Heart left ventricle (tissue), 16 donors: ENCODE results near the gene NDFIP1. TPM values are rescaled to one million over a fixed set of nuclear protein-coding genes. Genes with fewer than 3 reads are reported as not detected.
A peak's percentile ranks its signal among the peaks of the same experiment; 100 is the strongest.

Experiments
- ATAC-seq, 4 donors: fragments of 200-7000 bp; cut with Tn5 transposase; one replicate each; pipeline ENCODE4 v1.9.1; 2020 to 2022; ENCODE audit warnings: moderate library complexity in 4 of 4, mild to moderate bottlenecking in 3 of 4, moderate number of reproducible peaks in 1 of 4
- DNase-seq, 5 donors: peaks; one replicate each; pipeline ENCODE4 v3.0.0-alpha.2; 2020
- H3K27ac ChIP-seq, 12 donors: fragments of 200-600 bp; sonication (generic) in 4 of 12; one replicate each; pipeline versions ENCODE4 v1.5.0 to v1.8.0; 2016 to 2022; ENCODE audit warnings: mild to moderate bottlenecking in 2 of 12
- H3K27me3 ChIP-seq, 9 donors: fragments of 200-600 bp; sonication (generic) in 2 of 9; one replicate each; pipeline versions ENCODE4 v1.5.1 to v1.8.0; 2016 to 2022; ENCODE audit warnings: mild to moderate bottlenecking in 3 of 9
- H3K36me3 ChIP-seq, 9 donors: fragments of 200-600 bp; sonication (generic) in 2 of 9; one replicate each; pipeline versions ENCODE4 v1.5.0 to v1.8.0; 2018 to 2022; ENCODE audit warnings: mild to moderate bottlenecking in 2 of 9
- H3K4me1 ChIP-seq, 12 donors: fragments of 200-600 bp; sonication (generic) in 4 of 12; one replicate each; pipeline versions ENCODE4 v1.5.0 to v1.8.0; 2016 to 2022; ENCODE audit warnings: mild to moderate bottlenecking in 3 of 12
- H3K4me3 ChIP-seq, 12 donors: fragments of 200-600 bp; sonication (generic) in 4 of 12; one replicate each; pipeline versions ENCODE4 v1.5.0 to v1.8.0; 2017 to 2022; ENCODE audit warnings: mild to moderate bottlenecking in 9 of 12, moderate library complexity in 4 of 12
- H3K9me3 ChIP-seq, 12 donors: fragments of 200-600 bp; sonication (generic) in 4 of 12; one replicate each; pipeline versions ENCODE4 v1.5.0 to v1.8.0; 2016 to 2022; ENCODE audit warnings: mild to moderate bottlenecking in 1 of 12
- POLR2A ChIP-seq, 2 donors: fragments of 450-650 bp; IDR thresholded peaks; one replicate each; pipeline ENCODE4 v1.6.1; 2017; ENCODE audit warnings: antibody characterized with exemption in 2 of 2, mild to moderate bottlenecking in 2 of 2, moderate library complexity in 2 of 2
- WGBS, 4 donors: extraction: QIAGEN DNeasy Blood & Tissue Kit in 2 of 4; methylation state at CpG; one replicate each; pipeline versions ENCODE4 v1.1.5 to v1.1.7; 2013 to 2018; 5-methylcytosine and 5-hydroxymethylcytosine counted together
- intact Hi-C, 10 donors: fragments of 100-400 bp; cut with DNase I; formaldehyde crosslinking; loops; one replicate each; pipeline versions ENCODE4 v1.11.1 to v1.14.2; 2022
- polyA plus RNA-seq, 2 donors: library from polyadenylated mRNA; stranded (reverse); fragments of 200-250 nt; gene quantifications; one replicate each; pipeline ENCODE4 v1.2.3, GENCODE V29; 2013
- total RNA-seq, 9 donors: library from RNA; depleted of rRNA in 2 of 9; stranded (reverse); fragments of >200 nt in 2 of 9; fragmentation: NEBNext Ultra II Directional in 3 of 9; extraction: Animal tissue kit (Norgen Biotek cat#: 25700) in 3 of 9; gene quantifications; one replicate each; pipeline versions ENCODE4 v1.1.0 to v1.2.4, GENCODE V29; 2016 to 2023
- TF ChIP-seq, protein P1 (sequence below), 12 donors: fragments of 200-600 bp; sonication (generic) in 4 of 12; IDR thresholded peaks; one replicate each; pipeline versions ENCODE4 v1.5.0 to v1.8.0; 2018 to 2022; ENCODE audit warnings: antibody characterized with exemption in 12 of 12, mild to moderate bottlenecking in 5 of 12
- donor health status: ischemic (EF 13 %, LVEDD 7.1; RV severe dilation, severe dysfunction).
- donor health status: healthy with polysubstance abuse.
- donor health status: DM: no; HTN: yes; CAD: no.
- donor health status: DM: no; HTN: no; CAD: no.
- donor health status: ischemic (EF 25% LVEDD 6.9; RV normal size, moderate dysfunction).
- donor health status: ischemic (EF 25% LVEDD 5.7; RV mildly dilated, moderate dysfunction).
- donor health status: healthy.
- donor health status: DM: yes; HTN: yes; CAD: no.
- donor health status: ischemic (EF 35%, LVEDD 5.7; RV mildly dilated, moderate dysfunction).
- donor health status: nonischemic (EF 11% LVEDD 7.7; RV severe dilation, severe dysfunction).
- donor health status: DM: yes; HTN: yes; CAD: no.
- donor health status: PGD.
- donor health status: ischemic (EF 29% LVEDD 5.4; RV normal size, mild dysfunction).
- donor health status: nonischemic (EF 23%, LVEDD 6.1; RV moderate dilation, normal function).

The NDFIP1 gene
- total and polyA plus RNA-seq, 11 donors, result 26.6 to 69.3 (median 61.0) TPM

DNA sequence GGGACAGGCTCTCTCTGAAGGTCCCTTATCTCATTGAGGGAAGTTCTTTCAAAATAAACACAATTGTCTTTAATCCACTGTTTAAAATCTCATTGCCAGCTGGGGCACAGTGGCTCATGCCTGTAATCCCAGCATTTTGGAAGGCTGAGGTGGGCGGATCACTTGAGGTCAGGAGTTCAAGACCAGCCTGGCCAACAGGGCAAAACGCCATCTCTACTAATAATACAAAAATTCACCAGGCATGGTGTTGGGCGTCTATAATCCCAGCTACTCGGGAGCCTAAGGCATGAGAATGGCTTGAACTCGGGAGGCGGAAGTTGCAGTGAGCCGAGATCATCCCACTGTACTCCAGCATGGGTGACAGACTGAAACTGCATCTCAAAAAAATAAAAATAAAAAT, 8.3 kb upstream of the NDFIP1 start:
- Histone ChIP-seq H3K36me3 (no peaks in the 10 kb centered on the region), H3K27ac (no peak overlapping the region), H3K4me3 (no peak overlapping the region), H3K4me1 (peaks cover 0 to 11% (median 4%) of the 10 kb centered on the region in 12 donors), H3K9me3 (no peaks in the 10 kb centered on the region), H3K27me3 (no peaks in the 10 kb centered on the region)
- no peak for ATAC-seq
- intact Hi-C loops, result no loop called here
- 83 to 93% (median 92%) methylated on average over 7 of the region's 7 CpGs for WGBS, 4 donors
- TF ChIP-seq, protein P1, sequence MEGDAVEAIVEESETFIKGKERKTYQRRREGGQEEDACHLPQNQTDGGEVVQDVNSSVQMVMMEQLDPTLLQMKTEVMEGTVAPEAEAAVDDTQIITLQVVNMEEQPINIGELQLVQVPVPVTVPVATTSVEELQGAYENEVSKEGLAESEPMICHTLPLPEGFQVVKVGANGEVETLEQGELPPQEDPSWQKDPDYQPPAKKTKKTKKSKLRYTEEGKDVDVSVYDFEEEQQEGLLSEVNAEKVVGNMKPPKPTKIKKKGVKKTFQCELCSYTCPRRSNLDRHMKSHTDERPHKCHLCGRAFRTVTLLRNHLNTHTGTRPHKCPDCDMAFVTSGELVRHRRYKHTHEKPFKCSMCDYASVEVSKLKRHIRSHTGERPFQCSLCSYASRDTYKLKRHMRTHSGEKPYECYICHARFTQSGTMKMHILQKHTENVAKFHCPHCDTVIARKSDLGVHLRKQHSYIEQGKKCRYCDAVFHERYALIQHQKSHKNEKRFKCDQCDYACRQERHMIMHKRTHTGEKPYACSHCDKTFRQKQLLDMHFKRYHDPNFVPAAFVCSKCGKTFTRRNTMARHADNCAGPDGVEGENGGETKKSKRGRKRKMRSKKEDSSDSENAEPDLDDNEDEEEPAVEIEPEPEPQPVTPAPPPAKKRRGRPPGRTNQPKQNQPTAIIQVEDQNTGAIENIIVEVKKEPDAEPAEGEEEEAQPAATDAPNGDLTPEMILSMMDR (IDR thresholded peaks at IDR 0.05), result no peak
- TF ChIP-seq POLR2A (IDR thresholded peaks at IDR 0.05), result no peak
- no peak for DNase-seq

DNA sequence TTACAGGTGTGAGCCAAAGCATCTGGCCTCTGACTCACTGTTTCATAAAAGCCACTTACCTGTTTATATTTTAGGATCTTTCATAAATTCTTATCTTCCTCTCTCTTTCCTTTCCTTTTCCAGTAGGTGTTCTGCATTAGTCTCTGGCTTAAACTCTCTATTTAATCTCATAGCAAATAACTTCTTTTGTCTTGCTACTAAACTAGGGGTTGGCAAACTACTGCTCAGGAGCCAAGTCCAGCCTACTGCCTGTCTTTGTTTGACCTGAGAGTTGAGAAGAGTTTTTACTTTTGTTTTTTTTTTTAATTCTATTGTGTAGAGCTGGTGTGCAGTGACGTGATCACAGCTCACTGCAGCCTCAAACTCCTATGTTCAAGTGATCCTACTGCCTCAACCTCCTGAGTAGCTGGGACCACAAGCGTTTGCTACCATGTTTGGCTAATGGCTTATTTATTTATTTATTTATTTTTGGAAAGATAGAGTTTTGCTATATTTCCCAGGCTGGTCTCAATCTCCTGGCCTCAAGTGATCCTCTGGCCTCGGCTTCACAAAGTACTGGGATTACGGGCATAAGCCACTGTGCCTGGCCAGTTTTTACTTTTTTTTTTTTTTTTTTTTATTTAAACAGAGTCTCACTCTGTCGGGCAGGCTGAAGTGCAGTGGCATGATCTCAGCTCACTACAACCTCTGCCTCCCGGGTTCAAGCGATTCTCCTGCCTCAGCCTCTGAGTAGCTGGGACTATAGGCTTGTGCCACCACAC, 5.4 kb upstream of the NDFIP1 start:
- Histone ChIP-seq H3K4me1 (peaks cover 0 to 19% (median 4%) of the 10 kb centered on the region in 12 donors), H3K27ac (no peak overlapping the region), H3K9me3 (no peaks in the 10 kb centered on the region), H3K36me3 (no peaks in the 10 kb centered on the region), H3K27me3 (no peaks in the 10 kb centered on the region), H3K4me3 (no peak overlapping the region)
- intact Hi-C loops, result no loop called here
- TF ChIP-seq, protein P1 (IDR thresholded peaks at IDR 0.05), result no peak
- no peak for TF ChIP-seq POLR2A (IDR thresholded peaks at IDR 0.05)
- 92 to 93% (median 92%) methylated on average over 7 of the region's 7 CpGs for WGBS, 4 donors
- no peak for ATAC-seq
- no peak for DNase-seq

DNA sequence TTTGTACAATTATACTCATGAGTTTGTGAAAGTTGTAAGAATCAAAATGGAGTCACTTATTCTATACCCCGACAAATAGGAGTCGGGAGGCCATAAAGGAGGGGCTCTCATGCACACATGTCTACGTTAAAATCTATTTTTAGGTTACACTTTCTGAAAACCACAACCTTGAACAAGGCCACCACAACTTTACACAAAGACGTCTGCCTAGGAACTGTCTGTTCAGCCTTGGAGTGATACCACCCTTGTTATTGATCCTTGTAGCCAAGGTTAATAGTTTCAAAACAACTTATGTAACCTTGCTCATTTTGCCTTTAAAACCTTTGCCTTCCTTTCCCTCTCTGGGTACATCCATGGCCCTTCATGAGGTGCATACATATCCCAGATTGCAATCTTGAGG, 4.1 kb upstream of the NDFIP1 start:
- no peaks in the 10 kb centered on the region for H3K9me3 ChIP-seq
- H3K27me3 ChIP-seq, result no peaks in the 10 kb centered on the region
- H3K4me3 ChIP-seq, result no peak overlapping the region
- no peak overlapping the region for H3K27ac ChIP-seq
- TF ChIP-seq, protein P1 (IDR thresholded peaks at IDR 0.05), result no peak
- no peak for TF ChIP-seq POLR2A (IDR thresholded peaks at IDR 0.05)
- DNase-seq, result no peak
- no peaks in the 10 kb centered on the region for H3K36me3 ChIP-seq
- H3K4me1 ChIP-seq, result peaks cover 0 to 22% (median 7%) of the 10 kb centered on the region in 12 donors
- 70 to 84% (median 76%) methylated on average over 4 of the region's 4 CpGs for WGBS, 4 donors
- intact Hi-C loops, result no loop called here
- no peak for ATAC-seq

DNA sequence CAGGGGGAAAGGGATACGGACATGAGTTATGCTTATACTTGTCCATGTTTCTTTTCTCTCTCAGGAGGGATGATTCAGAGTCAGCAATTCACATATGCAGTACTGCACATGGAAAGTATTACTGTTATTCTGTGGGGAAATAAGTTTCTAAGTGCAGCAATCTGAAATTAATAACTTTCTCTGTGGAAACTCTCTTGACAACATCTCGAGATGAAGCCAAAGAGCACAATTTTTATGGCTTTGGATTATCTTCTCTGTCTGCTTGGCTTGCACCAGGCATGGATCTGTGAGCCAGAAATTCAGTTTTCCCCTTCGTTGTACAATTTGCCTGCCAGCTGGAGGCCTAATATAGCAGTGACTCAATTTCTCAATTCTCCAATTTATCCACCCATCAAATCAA, 2.5 kb upstream of the NDFIP1 start:
- 61 to 70% (median 67%) methylated on average over 3 of the region's 3 CpGs for WGBS, 4 donors
- peak in 2 of 5 donors; percentile 28 to 39 for DNase-seq
- Histone ChIP-seq H3K27me3 (no peaks in the 10 kb centered on the region), H3K4me1 (peaks cover 3 to 34% (median 17%) of the 10 kb centered on the region in 12 donors), H3K27ac (peak overlapping the region in 8 of 12 donors; percentile 27 to 99 (median 52)), H3K36me3 (no peaks in the 10 kb centered on the region), H3K4me3 (no peak overlapping the region), H3K9me3 (no peaks in the 10 kb centered on the region)
- no peak for TF ChIP-seq POLR2A (IDR thresholded peaks at IDR 0.05)
- TF ChIP-seq, protein P1 (IDR thresholded peaks at IDR 0.05), result no peak
- ATAC-seq, result peak in 1 of 4 donors; percentile 9
- intact Hi-C loops, result loop anchor here in 5 of 10 donors (5.0 kb wide), 5 partner anchors 44 to 94 kb away; partner anchors contain the start of gene GNPDA1 (in 2 of the 5)
